LHCN-M2 (cell line): ENCODE measurements around the gene NRN1L. TPM values are rescaled to one million over a fixed set of nuclear protein-coding genes. Genes with fewer than 3 reads are reported as not detected.
"Not testable (repeated sequence)": the region's sequence is repeated elsewhere in the genome, so short reads cannot be mapped to it uniquely, and the experiment has no call there.

ENCODE experiments used
- DNase-seq: peaks from one replicate; pipeline ENCODE4 v3.0.0-alpha.2; 2012; ENCODE audit warnings: low read depth
- total RNA-seq: library from RNA; depleted of rRNA; stranded (reverse); fragments of >200 nt; gene quantifications from 2 replicates; pipeline ENCODE4 v1.2.3, GENCODE V29; 2014

The NRN1L gene
- total RNA-seq, 1 experiment from 2014 or later: not detected

- DNase-seq: peak; percentile 87
Measured at GRCh38 chr16:67882374-67883145, 2.1 kb upstream of the NRN1L start.

- no peak for DNase-seq
Measured at GRCh38 chr16:67883146-67883871, 1.4 kb upstream of the NRN1L start.

- peak; percentile 30 for DNase-seq
Measured at GRCh38 chr16:67883872-67884261, 818 bp upstream of the NRN1L start.

- no peak for DNase-seq
Measured at GRCh38 chr16:67885545-67885944, 860 bp downstream of the NRN1L start.

- no peak for DNase-seq
Measured at GRCh38 chr16:67885976-67886375, 1.3 kb downstream of the NRN1L start.

GRCh38 chr16:67886387-67886786 is 1.7 kb downstream of the NRN1L start:
- DNase-seq: no peak

- no peak for DNase-seq
Measured at GRCh38 chr16:67888331-67888730, 3.6 kb downstream of the NRN1L start.

GRCh38 chr16:67892375-67892774 is 7.7 kb downstream of the NRN1L start:
- no peak for DNase-seq

GRCh38 chr16:67892899-67893742 is 8.4 kb downstream of the NRN1L start, which contains the start of gene PSKH1:
Gene PSKH1 (plus strand): TSS chr16:67893254. CDS start chr16:67908750, 15,496 bp downstream.
- peak; percentile 93 for DNase-seq

GRCh38 chr16:67893743-67894399 is 9.2 kb downstream of the NRN1L start:
- no peak for DNase-seq

GRCh38 chr16:67897231-67897630 is 12.5 kb downstream of the NRN1L start:
- no peak for DNase-seq

- no peak for DNase-seq
Measured at GRCh38 chr16:67901734-67902133, 17.0 kb downstream of the NRN1L start.

- peak; percentile 74 for DNase-seq
Measured at GRCh38 chr16:67902831-67903230, 18.1 kb downstream of the NRN1L start.

- no peak for DNase-seq
Measured at GRCh38 chr16:67907397-67908180, 22.9 kb downstream of the NRN1L start.

GRCh38 chr16:67909056-67909742 is 24.5 kb downstream of the NRN1L start:
- DNase-seq: no peak

GRCh38 chr16:67910158-67910557 is 25.5 kb downstream of the NRN1L start:
- DNase-seq: peak; percentile 91

- DNase-seq: no peak
Measured at GRCh38 chr16:67914758-67915495, 30.2 kb downstream of the NRN1L start.

- DNase-seq: not testable (repeated sequence)
Measured at GRCh38 chr16:67915496-67915769, 30.7 kb downstream of the NRN1L start.
